ENCODE results near the gene ATF5. TPM values are rescaled to one million over a fixed set of nuclear protein-coding genes. Genes with fewer than 3 reads are reported as not detected.

ATF5 gene
- total and polyA plus RNA-seq, 2 of the 13 experiments (the other 11 are each of a cell fraction or from before 2014, with no cell fraction given) = 5.2 to 10.3 TPM

GRCh38 chr19:49888510-49888824 lies 40.5 kb upstream of the ATF5 start (continued):
- no peak for TF ChIP-seq ZBTB34 (CRISPR knock-in tag; IDR thresholded peaks at IDR 0.05)
- TF ChIP-seq SAP130 (CRISPR knock-in tag; IDR thresholded peaks at IDR 0.05; ENCODE audit: low read depth) = no peak
- TF ChIP-seq REPIN1 (CRISPR knock-in tag; IDR thresholded peaks at IDR 0.05; ENCODE audit: borderline replicate concordance, low read depth) = no peak

GRCh38 chr19:49889038-49889686 lies 39.8 kb upstream of the ATF5 start:
- Histone ChIP-seq H3K79me2 (ENCODE audit: insufficient read depth, low read length) (no peaks in the 10 kb centered on the region), H3K4me1 (ENCODE audit: insufficient read depth, low read length) (no peaks in the 10 kb centered on the region), H3K9ac (ENCODE audit: insufficient read depth, low read depth, low read length) (no peak overlapping the region), H2AFZ (ENCODE audit: low read length) (no peak overlapping the region), H3K9me3 (ENCODE audit: low read length) (no peaks in the 10 kb centered on the region), H3K4me3 (replicated peaks in 1 of 3; ENCODE audit: insufficient read depth in 1 of 3, low read depth in 2 of 3, low read length in 3 of 3) (no peak overlapping the region), H3K27me3 (ENCODE audit: control insufficient read depth in 1 of 2, insufficient read depth in 2 of 2, low read length in 2 of 2) (no peaks in the 10 kb centered on the region; a peak in 1 of 5 replicates), H4K20me1 (ENCODE audit: insufficient read depth, low read length) (no peaks in the 10 kb centered on the region), H3K36me3 (replicated peaks in 1 of 2; ENCODE audit: control insufficient read depth in 1 of 2, insufficient read depth in 2 of 2, low read length in 2 of 2) (peaks cover 0 to 8% of the 10 kb centered on the region in 2 experiments; a peak in 4 of 5 replicates), H3K4me2 (ENCODE audit: low read depth, low read length) (no peak overlapping the region), H3K27ac (ENCODE audit: extremely low read length, insufficient read depth, low read length) (no peak overlapping the region)
- ChIA-PET POLR2A (no interaction called here), CTCF (ENCODE audit: low intra/inter-chr PET ratio, low total read pairs) (no interaction called here)
- in situ Hi-C loops (cut with HindIII; ENCODE audit: extremely low pct_ligation_motif_present, low pct_unique_long_range_greater_than_20kb) (no loop called here), intact Hi-C loops (cut with micrococcal nuclease; ENCODE audit: unreplicated experiment) (no loop called here)
- peak; percentile 81 for TF ChIP-seq RBM22 (optimal IDR thresholded peaks at IDR 0.05; ENCODE audit: low read length)
- no peak for TF ChIP-seq ATF7-NPFF (CRISPR knock-in tag; IDR thresholded peaks at IDR 0.05; ENCODE audit: low read depth)
- TF ChIP-seq SMAD9 (CRISPR knock-in tag; IDR thresholded peaks at IDR 0.05) = no peak
- TF ChIP-seq SP5 (CRISPR knock-in tag; IDR thresholded peaks at IDR 0.05; ENCODE audit: borderline replicate concordance, low read depth) = no peak
- no peak for ATAC-seq
- no peak for FAIRE-seq
- WGBS (ENCODE audit: low lambda C conversion rate) = 96% methylated on average over 19 of the region's 23 CpGs
- BruUV-seq (replicated peaks) = no TSS peak
- DNase-seq (ENCODE audit: low spot score) = no peak
